ENCODE results near the gene PTPRN2.
"Not testable (repeated sequence)": the region's sequence is repeated elsewhere in the genome, so short reads cannot be mapped to it uniquely, and the experiment has no call there.

The PTPRN2 gene

GRCh38 chr7:158321936-158322615 lies 265.5 kb downstream of the PTPRN2 start:
- no peak for DNase-seq (ENCODE audit: low read depth)

- no peak for DNase-seq (ENCODE audit: low read depth)
These were observed 266.4 kb downstream of the PTPRN2 start for GRCh38 chr7:158321056-158321700.

- DNase-seq (ENCODE audit: low read depth) = no peak
These were observed 267.3 kb downstream of the PTPRN2 start for GRCh38 chr7:158320328-158320727.

- DNase-seq (ENCODE audit: low read depth) = no peak
These were observed 269.1 kb downstream of the PTPRN2 start for GRCh38 chr7:158318511-158318913.

- DNase-seq (ENCODE audit: low read depth) = no peak
These were observed 270.1 kb downstream of the PTPRN2 start for GRCh38 chr7:158317238-158318205.

GRCh38 chr7:158316466-158317031 lies 271.1 kb downstream of the PTPRN2 start:
- no peak for DNase-seq (ENCODE audit: low read depth)

GRCh38 chr7:158315881-158316280 lies 271.7 kb downstream of the PTPRN2 start:
- no peak for DNase-seq (ENCODE audit: low read depth)

GRCh38 chr7:158315326-158315725 lies 272.3 kb downstream of the PTPRN2 start:
- DNase-seq (ENCODE audit: low read depth) = no peak

GRCh38 chr7:158314394-158314793 lies 273.2 kb downstream of the PTPRN2 start:
- DNase-seq (ENCODE audit: low read depth) = no peak

GRCh38 chr7:158313931-158314330 lies 273.7 kb downstream of the PTPRN2 start:
- no peak for DNase-seq (ENCODE audit: low read depth)

- DNase-seq (ENCODE audit: low read depth) = no peak
These were observed 274.8 kb downstream of the PTPRN2 start for GRCh38 chr7:158312789-158313188.

- no peak for DNase-seq (ENCODE audit: low read depth)
These were observed 275.8 kb downstream of the PTPRN2 start for GRCh38 chr7:158311791-158312190.

- no peak for DNase-seq (ENCODE audit: low read depth)
These were observed 276.5 kb downstream of the PTPRN2 start for GRCh38 chr7:158310924-158311666.

GRCh38 chr7:158309868-158310763 lies 277.5 kb downstream of the PTPRN2 start:
- no peak for DNase-seq (ENCODE audit: low read depth)

- DNase-seq (ENCODE audit: low read depth) = no peak
These were observed 279.6 kb downstream of the PTPRN2 start for GRCh38 chr7:158308001-158308400.

- DNase-seq (ENCODE audit: low read depth) = not testable (repeated sequence)
These were observed 283.6 kb downstream of the PTPRN2 start for GRCh38 chr7:158304072-158304471.

GRCh38 chr7:158303121-158303520 lies 284.5 kb downstream of the PTPRN2 start:
- DNase-seq (ENCODE audit: low read depth) = no peak

GRCh38 chr7:158302274-158303070 lies 285.2 kb downstream of the PTPRN2 start:
- DNase-seq (ENCODE audit: low read depth) = no peak

GRCh38 chr7:158301207-158301606 lies 286.4 kb downstream of the PTPRN2 start:
- no peak for DNase-seq (ENCODE audit: low read depth)

- DNase-seq (ENCODE audit: low read depth) = no peak
These were observed 287.2 kb downstream of the PTPRN2 start for GRCh38 chr7:158300427-158300826.

Data from stimulated activated CD8-positive, alpha-beta memory T cell treated with anti-CD3 and anti-CD28 coated beads, Interleukin-15, amount 100 ng/mL, for 24 hours (primary cell).